ENCODE measurements around the gene SORD. TPM values are rescaled to one million over a fixed set of nuclear protein-coding genes. Genes with fewer than 3 reads are reported as not detected.
A peak's percentile ranks its signal among the peaks of the same experiment; 100 is the strongest.

The SORD gene
- total and polyA plus RNA-seq, 9 of the 15 experiments (the other 6 are each of a cell fraction or from before 2014, with no cell fraction given), result 5.9 to 79.2 (median 29.6) TPM

GRCh38 chr15:45048794-45049631, 26.0 kb downstream of the SORD start (continued):
- TF ChIP-seq E4F1 (CRISPR knock-in tag; IDR thresholded peaks at IDR 0.05; ENCODE audit: borderline replicate concordance) (no peak), FOXA1 (IDR thresholded peaks at IDR 0.05; ENCODE audit: borderline replicate concordance) (no peak), ELK3 (CRISPR knock-in tag; IDR thresholded peaks at IDR 0.05) (no peak), NEUROD1 (IDR thresholded peaks at IDR 0.05; ENCODE audit: borderline replicate concordance, low read depth, low read length, partially characterized antibody) (peak; percentile 60), RAD21 (CRISPR knock-in tag; conservative IDR thresholded peaks at IDR 0.05 in 1 of 2, IDR thresholded peaks at IDR 0.05 in 1 of 2) (no peak; a peak in 1 of 4 replicates), ZNF282 (CRISPR knock-in tag; IDR thresholded peaks at IDR 0.05) (no peak), CBX2 (IDR thresholded peaks at IDR 0.05; ENCODE audit: insufficient read depth, low read length, poor library complexity, severe bottlenecking) (no peak), ASH1L (IDR thresholded peaks at IDR 0.05; ENCODE audit: borderline replicate concordance, low read depth, partially characterized antibody) (no peak), POLR3G (IDR thresholded peaks at IDR 0.05; ENCODE audit: extremely low read depth, insufficient read length, insufficient replicate concordance) (no peak), NONO (IDR thresholded peaks at IDR 0.05; ENCODE audit: low read depth in 2 of 2, low read length in 1 of 2) (0 out of 4 replicates have a peak, but pooled peaks of 1 of the 2 experiments have one; percentile 34), HBP1 (CRISPR knock-in tag; IDR thresholded peaks at IDR 0.05) (no peak), RBM14 (IDR thresholded peaks at IDR 0.05; ENCODE audit: borderline replicate concordance, insufficient read depth, low read depth, low read length) (no peak), MITF (IDR thresholded peaks at IDR 0.05) (no peak), MAFG (tag; conservative IDR thresholded peaks at IDR 0.05) (no peak), ZNF449 (CRISPR knock-in tag; IDR thresholded peaks at IDR 0.05) (no peak; the same call in 1 of the 2 replicates), CBX8 (IDR thresholded peaks at IDR 0.05; ENCODE audit: borderline replicate concordance, extremely low read depth, low read depth, low read length, poor library complexity, severe bottlenecking) (no peak), ARNT (IDR thresholded peaks at IDR 0.05) (peak; percentile 51 to 92; a peak in 3 of 4 replicates)

All from K562 (cell line).